Nucleus accumbens (tissue), 56 donors: ENCODE results near the gene PDZRN4.

ENCODE experiments used
- DNase-seq, 56 donors: peaks; one replicate each; lab custom pipeline; 2025; lab: John Stamatoyannopoulos, UW

PDZRN4 gene

GRCh38 chr12:41486718-41487117 is 298.6 kb downstream of the PDZRN4 start:
- DNase-seq, result no peak

GRCh38 chr12:41496009-41496408 is 307.9 kb downstream of the PDZRN4 start:
- DNase-seq, result no peak

GRCh38 chr12:41497409-41497808 is 309.3 kb downstream of the PDZRN4 start:
- DNase-seq, result no peak

GRCh38 chr12:41504976-41505375 is 316.9 kb downstream of the PDZRN4 start:
- no peak for DNase-seq

- DNase-seq, result no peak
Observed at GRCh38 chr12:41507286-41507685, 319.2 kb downstream of the PDZRN4 start.

GRCh38 chr12:41509271-41510055 is 321.3 kb downstream of the PDZRN4 start:
- DNase-seq, result no peak

GRCh38 chr12:41510470-41510869 is 322.4 kb downstream of the PDZRN4 start:
- DNase-seq, result no peak

GRCh38 chr12:41511247-41511646 is 323.1 kb downstream of the PDZRN4 start:
- no peak for DNase-seq

- no peak for DNase-seq
Observed at GRCh38 chr12:41512497-41512896, 324.4 kb downstream of the PDZRN4 start.

- no peak for DNase-seq
Observed at GRCh38 chr12:41514021-41514777, 326.1 kb downstream of the PDZRN4 start.

- peak in 1 of 56 donors; percentile 6 for DNase-seq
Observed at GRCh38 chr12:41514907-41515306, 326.8 kb downstream of the PDZRN4 start.

- DNase-seq, result no peak
Observed at GRCh38 chr12:41515953-41516352, 327.8 kb downstream of the PDZRN4 start.

- no peak for DNase-seq
Observed at GRCh38 chr12:41520869-41521268, 332.7 kb downstream of the PDZRN4 start.

GRCh38 chr12:41521872-41522379 is 333.8 kb downstream of the PDZRN4 start:
- no peak for DNase-seq

- DNase-seq, result no peak
Observed at GRCh38 chr12:41527062-41527461, 338.9 kb downstream of the PDZRN4 start.

- no peak for DNase-seq
Observed at GRCh38 chr12:41527534-41528116, 339.5 kb downstream of the PDZRN4 start.

GRCh38 chr12:41528874-41529273 is 340.8 kb downstream of the PDZRN4 start:
- DNase-seq, result no peak

- no peak for DNase-seq
Observed at GRCh38 chr12:41530441-41530840, 342.3 kb downstream of the PDZRN4 start.

GRCh38 chr12:41531147-41531829 is 343.2 kb downstream of the PDZRN4 start:
- DNase-seq, result peak in 49 of 56 donors; percentile 2 to 76 (median 46)

- DNase-seq, result no peak
Observed at GRCh38 chr12:41532072-41532471, 344.0 kb downstream of the PDZRN4 start.
